Fibroblast of the conjunctiva (primary cell): ENCODE measurements around the gene SSH3.
"Not testable (repeated sequence)": the region's sequence is repeated elsewhere in the genome, so short reads cannot be mapped to it uniquely, and the experiment has no call there.

Source experiments
- DNase-seq: peaks from one replicate; pipeline ENCODE4 v3.0.0-alpha.2; 2010; ENCODE audit warnings: low read depth

The SSH3 gene

DNA sequence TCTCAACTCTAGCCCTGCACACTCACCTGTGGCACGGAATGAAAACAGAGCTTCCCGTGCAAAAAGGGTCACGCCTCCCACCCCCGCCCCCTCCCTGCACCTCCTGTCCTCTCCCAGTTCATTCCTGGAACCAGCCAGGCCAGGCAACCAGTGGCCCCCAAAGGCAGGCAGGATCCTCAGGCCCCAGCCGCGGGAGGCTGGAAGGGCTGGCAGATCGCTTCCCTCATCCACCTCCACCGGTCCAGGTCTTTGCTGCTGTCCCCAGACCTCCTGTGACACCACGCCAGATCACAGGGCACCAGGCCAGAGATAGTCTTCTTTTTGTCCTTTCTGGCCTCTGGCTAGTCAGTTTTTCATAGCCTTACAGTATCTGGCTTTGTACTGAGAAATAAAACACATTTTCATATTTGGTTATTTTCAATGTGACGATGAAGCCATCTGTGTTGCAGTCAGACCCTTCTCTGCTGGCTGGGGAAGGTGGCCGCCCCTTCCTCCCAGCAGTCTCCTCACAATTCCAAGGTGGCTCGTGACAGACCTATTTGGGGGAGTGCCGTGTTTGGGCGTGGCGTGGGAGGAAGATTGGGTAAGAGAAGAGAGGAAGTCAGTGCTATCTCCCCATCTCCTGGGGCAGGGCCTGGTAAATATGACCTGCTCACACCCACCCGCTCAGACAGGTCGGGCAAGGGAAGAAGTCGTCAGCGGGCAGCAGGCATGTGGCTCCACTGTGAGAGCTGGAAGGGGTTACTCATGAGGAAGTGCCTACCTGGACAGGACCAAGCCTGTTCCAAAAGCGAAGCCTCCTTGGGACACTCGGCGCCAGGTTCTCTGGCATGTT lies 9.1 kb downstream of the SSH3 start:
- no peak for DNase-seq

DNA sequence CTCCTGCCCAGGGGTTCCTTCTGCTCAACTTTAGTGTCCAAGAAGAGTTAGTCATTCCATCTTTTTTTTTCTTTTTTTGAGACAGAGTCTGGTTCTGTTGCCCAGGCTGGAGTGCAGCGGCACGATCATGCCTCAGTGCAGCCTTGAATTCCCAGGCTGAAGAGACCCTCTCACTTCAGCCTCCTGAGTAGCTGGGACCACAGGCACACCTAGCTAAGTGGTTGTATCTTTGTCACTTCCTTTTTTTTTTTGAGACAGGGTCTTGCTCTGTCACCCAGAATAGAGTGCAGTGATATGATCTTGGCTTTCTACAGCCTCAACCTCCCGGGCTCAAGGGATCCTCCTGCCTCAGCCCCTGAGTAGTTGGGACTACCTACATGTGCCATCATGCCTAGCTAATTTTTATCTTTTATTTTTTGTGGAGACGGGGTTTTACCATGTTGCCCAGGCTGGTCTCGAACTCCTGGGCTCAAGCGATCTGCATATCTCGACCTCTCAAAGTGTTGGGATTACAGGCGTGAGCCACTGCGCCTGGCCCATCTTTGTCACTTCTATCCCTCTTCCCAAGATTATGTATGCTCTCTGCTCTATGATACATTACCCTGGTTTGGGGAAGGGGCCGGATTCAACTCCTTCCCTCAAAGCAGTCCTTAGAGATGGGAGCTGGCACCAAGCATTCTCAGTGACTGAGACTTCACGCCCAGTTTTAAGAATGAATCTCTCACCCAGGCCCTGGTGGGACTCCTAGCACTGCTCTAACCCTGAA lies 10.0 kb downstream of the SSH3 start:
- DNase-seq, result no peak

DNA sequence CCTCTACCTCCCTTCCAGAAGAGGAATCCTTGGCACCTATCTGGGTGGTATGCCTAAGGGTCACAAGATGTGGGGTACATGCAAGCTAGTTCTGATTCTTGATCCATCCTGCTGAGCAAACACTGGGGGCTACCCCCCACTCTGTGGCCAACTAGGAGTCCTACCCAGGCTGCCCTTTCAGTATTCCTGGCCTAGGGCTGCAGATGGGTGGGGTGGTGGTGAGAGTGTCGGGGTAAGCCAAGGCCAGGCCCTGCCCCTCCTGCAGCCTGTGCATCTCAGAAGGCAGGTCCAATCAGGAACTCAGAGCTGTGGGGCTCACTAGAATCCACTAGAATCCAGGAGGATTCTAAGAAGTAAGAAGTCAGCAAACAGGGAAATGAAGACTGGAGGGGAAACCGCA lies 10.9 kb downstream of the SSH3 start:
- DNase-seq, result no peak

DNA sequence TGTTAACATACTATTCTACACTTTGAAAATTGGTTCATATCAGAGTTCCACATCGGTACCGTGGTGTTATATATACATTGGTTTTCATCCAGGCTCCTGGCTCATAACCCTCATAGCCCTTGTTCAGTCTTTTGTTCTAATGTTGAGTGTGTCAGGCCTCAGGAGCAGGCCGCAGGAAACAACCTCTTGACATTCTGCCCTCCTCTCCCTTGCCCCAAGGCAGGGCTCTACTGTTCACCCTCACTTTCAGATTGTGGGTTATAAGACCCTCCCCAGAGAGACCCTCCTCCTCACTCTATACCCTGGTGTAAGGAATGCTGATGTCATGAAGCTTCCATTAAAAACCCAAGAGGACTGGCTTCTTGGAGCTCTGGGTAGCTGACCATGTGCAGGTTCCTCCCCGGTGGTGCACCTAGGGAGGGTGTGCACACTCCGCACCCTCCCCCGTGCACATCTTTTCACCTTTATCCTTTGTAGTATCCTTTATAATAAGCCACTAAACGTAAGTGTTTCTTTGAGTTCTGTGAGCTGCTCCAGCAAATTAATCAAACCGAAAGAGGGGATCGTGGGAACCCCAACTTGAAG lies 12.1 kb downstream of the SSH3 start:
- DNase-seq, result no peak

DNA sequence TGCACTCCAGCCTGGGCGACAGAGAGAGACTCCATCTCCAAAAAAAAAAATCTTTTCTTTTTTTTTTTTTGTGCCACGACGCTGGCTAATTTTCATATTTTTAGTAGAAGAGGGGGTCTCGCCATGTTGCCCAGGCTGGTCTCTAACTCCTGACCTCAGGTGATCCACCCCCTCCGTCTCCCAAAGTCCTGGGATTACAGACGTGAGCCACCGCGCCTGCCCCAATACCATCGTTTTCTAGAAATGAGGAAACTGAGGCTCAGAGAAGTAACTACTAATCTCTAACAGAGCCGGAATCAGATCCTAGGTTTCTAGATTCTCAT lies 13.5 kb downstream of the SSH3 start:
- DNase-seq, result no peak

DNA sequence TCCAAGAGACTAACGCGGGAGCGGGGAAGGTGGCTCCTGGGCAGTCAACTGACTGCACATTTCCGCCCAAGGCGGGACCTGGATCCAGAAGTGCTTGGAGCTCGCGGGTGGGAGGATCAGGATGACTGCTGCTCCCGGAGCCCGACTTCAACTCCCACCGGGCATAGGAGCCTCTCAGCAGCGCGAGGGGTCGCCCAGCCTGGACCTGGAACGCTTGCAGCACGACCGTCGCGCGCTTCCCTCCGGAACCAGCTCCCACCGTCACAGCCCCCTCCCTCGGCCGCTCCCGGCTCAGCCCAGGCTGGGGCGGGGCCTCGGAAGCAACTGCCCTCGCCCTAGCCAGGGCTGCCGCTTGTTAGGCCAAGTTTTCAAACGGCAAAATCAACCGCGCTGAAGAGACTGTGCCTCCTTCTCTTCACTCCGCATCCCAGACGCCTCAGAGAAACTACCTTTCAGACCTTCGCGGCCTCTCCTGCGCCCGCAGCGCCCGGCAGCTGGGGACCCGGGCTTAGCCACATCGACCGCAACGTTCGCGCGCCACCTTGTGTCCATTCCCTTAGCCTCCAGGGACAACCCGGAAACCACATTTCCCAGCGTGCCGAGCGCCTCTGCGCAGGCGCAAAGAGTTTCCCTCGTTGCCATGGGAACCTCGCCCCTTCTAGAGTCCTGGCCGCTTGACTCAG lies 14.0 kb downstream of the SSH3 start:
- DNase-seq, result peak; percentile 88

DNA sequence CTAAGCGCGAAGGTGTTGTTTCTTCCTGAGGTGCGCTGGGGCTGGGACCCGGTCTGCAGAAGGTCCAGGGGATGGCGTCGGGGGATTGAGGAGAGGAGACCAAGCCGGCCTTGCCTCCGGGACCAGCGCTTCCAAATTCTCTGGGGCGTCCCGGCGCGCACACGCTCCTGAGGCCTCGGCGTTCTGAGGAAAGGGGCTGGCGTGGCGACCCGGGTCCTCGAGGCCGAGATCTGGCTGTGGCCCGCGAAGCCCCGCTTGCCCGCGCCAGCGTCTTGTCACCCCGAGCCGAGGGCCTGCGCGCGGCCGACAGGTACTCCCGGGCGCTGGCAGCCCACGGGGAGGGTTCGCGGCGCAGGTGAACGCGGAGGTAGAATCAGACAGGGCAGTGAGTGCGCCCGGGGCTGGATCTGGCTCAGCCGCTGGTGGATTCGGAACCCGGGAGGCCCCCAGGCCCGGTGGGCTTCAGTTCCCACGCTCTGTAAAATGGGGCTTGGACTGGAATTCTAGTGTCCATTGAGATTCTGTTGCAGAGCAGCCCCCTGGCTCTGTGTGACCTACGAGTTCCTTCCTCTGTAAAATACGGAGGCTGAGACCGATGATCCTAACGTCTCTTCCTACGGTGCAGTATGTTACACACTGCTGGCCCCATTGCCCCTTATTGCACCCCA lies 14.7 kb downstream of the SSH3 start:
- no peak for DNase-seq

DNA sequence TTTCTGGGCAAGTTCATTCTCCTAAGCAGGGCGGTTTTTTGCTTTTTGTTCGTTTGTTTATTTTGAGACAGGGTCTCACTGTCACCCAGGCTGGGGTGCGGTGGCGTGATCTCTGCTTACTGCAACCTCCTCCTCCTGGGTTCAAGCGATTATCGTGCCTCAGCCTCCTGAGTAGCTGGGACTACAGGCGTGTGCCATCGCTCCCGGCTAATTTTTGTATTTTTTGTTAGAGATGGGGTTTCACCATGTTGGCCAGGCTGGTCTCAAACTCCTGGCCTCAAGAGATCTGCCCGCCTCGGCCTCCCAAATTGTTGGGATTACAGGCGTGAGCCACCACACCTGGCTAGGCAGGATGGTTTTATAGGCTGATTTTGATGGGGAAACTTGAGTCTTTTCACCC lies 15.5 kb downstream of the SSH3 start:
- DNase-seq, result not testable (repeated sequence)

DNA sequence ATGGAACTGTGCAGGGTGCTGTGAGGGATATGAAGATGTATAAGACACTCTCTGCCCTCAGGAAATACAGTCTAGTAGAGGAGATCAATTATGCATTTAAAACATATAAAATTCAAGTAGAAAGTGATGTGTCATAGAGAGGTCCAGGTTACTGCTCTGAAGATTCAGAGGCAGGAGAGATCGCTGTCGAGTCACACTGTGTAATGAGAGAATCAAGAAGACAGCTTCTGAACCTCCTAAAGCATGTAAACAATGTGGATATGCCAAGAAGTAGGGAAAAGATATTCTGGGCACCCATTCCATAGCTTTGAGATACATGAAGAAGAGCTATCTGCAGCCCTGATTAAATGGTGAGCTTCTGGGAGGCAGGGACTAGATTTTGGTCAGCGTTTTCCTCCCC lies 16.7 kb downstream of the SSH3 start:
- no peak for DNase-seq

DNA sequence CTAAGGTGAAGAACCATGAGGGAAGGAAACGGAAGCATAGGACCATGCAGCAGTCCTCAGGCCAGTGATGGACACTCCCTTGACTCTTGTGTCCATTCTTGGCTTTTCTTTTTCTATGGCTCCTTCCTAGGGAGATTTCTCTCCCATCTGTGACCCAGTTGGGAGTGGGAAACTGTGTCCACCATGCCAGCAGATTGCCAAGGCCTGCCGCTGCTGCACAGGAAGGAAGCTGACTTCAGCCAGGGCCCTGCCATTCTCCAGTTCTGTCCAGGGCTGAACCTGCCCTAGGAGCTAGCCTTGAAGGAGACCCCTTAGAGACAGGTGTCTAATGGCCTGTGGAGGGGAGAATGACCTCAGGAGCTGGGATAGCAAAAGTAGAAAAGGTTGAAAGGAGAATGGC lies 17.4 kb downstream of the SSH3 start:
- DNase-seq, result no peak

DNA sequence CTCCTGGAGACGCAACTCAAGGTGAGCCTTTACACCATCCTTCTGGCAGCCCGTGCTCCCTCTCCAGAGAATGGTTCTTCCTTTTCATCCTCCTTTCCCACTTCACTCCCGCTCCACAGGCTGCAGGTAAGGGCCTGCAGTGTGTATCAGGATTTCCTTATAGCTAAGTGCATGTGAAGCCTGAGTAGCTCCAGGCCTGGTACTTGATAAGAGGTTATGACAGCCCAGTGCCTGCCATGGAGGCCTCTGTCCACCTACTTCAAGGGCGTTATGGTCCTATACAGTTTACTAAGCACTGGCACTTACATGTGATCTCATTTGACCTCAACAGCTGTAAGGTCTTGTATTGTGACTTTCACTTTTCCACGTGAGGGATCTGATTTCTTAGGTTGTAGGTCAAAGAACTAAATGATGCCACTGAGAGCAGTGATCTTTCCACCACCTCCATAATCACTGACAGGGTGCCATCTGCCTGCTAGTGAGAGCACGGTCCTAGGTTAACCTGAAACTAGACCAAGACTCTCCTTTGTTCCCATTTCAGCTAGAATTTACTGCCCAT lies 18.1 kb downstream of the SSH3 start:
- DNase-seq, result no peak

DNA sequence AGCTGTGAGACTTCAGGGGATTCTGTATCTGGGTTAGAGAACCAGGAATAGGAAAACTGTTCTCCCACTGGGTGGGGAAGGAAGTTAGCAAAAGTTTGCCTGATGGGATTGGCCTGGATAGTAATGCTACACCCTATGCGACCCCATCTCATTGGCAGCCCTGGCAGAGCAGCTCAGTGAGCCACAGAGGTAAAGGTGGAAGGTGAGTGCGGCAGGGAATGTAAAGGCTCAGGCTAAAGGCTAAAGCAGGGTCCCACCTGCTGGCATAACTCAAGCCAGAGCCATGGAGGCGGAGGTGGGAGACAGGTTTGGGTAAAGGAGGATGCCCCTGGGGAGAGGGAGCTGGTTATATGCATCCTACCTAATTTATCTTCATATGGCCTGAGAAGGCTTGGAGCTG lies 18.7 kb downstream of the SSH3 start:
- no peak for DNase-seq

DNA sequence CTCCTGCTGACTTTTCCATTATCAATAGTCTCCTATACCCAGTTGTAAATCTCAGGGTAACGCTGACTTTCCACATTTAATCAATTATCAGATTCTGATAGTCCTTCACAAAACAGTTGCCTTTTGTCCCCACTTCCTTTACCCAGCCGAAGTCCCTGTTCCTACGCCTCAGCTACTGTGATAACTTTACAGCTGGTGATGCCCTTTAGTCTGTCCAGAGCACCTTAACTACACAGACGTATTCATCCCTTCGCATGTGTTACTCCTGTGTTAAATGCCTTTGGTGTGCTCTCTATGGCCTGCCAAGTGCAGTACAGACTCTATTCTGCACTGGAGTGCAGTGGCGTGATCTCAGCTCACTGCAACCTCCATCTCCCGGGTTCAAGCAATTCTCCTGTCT lies 20.2 kb downstream of the SSH3 start:
- no peak for DNase-seq

DNA sequence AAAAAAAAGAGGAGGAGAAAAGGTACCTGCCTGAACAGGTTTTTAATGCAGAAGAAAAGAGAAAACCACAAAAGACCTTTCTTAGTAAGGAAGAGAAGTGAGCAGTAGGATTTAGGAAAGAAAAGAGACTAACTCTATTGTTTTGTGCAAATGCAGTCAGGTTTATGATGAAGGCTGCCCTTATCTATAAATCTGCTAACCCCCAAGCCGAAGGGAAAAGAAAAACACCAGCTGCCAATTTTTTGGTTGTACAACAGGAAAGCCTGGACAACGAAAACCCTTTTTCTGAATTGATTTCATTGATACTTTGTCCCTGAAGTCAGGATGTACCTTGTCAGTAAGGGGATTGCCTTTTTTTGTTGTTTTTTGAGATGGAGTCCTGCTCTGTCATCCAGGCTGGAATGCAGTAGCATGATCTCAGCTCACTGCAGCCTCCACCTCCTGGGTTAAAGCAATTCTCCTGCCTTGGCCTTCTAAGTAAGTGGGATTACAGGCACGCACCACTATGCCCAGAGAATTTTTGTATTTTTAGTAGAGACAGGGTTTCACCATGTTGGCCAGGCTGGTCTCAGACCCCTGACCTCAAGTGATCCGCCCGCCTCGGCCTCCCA lies 28.9 kb downstream of the SSH3 start:
- no peak for DNase-seq

DNA sequence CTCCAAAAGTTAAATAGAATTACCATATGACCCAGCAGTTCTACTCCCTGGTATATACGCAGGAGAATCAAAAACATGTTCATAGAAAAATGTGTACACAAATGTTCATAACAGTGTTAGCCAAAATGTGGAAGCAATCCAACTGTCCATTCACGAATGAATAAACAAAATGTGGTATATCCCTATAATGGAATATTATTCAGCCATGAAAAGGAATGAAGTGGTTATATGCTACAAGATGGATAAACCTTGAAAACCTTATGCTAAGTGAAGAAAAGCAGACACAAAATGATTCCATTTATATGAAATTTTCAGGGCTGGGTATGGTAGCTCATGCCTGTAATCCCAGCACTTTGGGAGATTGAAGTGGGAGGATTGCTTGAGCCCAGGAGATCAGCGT lies 33.9 kb downstream of the SSH3 start:
- no peak for DNase-seq

DNA sequence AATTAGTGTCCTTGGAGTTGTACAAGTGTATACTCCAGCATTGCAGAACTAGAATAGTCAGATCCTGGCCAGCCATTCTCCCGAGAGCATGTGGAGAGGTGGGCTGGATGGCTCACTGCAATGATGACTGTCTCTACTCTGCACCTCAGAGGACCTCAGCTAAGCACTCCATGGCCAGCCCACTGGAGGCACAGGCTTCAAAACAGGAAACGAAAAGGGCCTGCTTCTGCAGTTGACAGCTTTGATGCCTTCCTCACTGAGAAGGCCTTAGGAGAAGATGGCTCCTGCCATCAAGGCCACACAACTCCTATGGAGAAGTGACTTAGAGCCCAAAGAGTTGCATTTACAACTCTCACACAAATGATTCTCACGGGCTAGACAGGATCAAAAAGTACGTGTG lies 40.9 kb downstream of the SSH3 start:
- DNase-seq, result no peak

DNA sequence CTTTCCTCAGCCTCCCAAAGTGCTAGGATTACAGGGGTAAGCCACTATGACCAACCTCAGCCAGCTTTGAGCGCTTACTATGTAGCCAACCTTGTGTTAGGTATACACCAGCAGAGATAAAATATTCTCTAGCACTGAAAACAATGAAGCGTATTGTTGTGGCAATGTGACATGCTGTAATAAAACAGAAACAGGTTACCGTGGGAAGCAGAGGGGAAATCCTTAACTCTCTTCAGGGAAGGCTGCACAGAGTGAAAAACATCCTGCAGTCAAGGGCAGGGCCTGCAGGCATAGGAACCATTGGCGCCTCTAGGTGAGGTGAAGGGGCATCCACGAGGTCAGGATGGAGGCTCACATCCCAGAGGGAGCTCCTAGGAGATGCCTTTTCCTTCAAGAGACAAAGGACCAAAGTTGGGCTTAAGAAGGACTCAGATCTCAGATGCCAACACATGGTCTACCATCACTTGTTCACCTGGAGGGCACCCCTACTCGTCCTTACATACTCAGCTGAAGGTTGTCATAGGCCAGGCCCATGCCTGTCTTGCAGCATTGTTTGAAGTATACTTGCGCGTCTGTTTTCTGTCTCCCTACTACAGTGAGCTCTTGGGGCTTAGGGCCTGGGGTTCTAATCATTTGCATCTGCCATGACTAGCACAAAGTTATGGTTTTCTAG lies 42.1 kb downstream of the SSH3 start:
- no peak for DNase-seq

DNA sequence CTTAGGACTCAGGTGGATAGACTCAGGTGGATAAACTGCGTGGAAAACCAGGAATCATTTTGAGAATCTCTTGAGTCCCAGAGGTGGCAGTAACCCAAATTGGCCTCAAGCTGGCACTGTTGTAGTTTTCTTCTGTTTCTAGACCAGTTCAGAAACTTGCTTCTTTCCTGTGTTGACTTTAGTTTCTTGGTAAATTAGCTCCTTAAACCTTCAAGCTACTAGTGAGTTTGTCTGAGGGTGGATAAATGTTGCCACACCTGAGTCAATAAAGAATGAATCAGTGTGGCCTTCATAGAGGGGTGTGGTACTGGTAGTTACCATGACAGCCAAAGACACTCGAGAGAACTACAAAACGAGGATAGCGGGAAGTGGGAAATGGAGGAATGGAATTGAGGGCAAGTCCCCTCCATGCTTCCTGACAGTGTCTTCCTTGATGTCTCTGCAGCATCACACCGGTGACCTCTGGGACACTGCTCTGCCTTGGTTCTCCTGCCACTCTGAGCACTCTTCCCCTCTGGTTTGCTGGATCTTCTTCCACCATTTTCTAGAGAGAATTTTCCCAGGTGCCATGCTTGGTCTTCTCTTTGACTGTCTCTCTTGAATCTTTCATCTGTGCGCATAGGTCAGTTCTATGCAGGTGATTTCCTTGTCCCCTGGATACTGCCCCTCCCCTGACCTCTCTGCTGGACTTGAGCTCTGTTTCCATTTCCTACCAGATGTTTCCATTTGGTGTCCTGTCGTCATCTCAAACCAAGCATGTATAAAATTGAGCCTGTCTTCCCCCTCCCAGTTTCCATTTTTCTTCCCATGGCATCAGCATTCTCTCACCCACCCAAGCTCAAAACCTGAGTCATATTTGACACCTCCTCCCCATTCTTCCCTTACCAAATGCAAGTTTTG lies 42.8 kb downstream of the SSH3 start:
- DNase-seq, result peak; percentile 54

DNA sequence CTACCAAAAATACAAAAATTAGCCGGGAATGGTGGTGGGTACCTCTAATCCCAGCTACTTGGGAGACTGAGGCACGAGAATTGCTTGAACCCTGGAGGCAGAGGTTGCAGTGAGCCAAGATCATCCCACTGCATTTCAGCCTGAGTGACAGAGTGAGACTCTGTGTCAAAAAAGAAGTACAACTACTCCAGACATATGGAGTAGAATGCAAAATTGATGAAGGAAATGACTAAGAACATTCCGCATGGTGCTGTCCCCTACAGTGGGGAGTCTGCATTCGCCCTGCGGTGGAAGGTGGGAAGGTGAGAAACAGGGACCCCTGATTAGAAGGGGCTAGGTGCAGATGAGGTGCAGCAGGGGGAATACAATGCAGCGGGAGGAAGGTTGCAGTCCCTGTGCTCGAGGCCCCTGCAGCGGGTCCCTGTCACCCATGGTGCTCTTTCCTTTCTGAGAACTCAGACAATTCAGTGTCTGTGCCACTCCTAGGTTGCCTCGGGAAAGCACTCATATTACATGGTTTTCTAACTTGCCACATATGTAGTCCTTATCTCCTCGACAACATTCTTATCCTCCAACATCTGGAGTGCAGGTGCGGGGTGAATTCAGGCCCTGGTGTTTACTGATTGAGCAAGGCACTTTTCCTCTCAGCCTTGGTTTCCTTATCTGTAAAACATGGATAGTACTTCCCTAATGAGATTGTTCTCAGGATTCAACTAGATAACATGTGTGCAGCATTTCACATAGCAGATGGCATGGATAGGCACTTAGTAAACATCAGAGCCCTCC lies 44.8 kb downstream of the SSH3 start:
- no peak for DNase-seq
